PC-9 (cell line): Measurements from ENCODE around the gene CST11.

Experiments used
- EZH2 ChIP-seq: fragments of 200-600 bp; sonication (generic); IDR thresholded peaks from 2 replicates; pipeline ENCODE4 v1.8.0; 2017; ENCODE audit warnings: antibody characterized with exemption, low read depth
- TF ChIP-seq, protein P1 (sequence below): fragments of 200-600 bp; sonication (generic); conservative IDR thresholded peaks from 2 replicates; pipeline ENCODE4 v1.6.1; 2017; ENCODE audit warnings: mixed run types, antibody characterized with exemption, mild to moderate bottlenecking, moderate library complexity

DNA sequence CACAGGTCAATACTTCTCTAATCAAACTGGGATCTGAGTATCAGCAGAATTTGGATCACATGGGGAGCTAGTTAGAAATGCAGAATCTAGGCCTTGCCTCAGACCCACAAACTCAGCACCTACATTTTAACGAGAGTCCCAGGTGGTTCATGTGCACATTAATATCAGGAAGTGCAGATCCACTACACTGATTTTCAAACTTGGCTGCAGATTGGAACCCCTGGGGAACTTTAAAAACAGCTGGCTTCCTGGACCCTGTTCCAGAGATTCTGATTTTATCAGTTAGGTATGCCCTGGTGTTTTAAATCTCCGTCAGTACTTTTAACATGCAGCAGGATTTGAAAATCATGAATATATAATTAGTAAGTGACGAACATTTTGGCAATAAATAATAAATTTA, 36.3 kb upstream of the CST11 start:
- no peak for TF ChIP-seq EZH2
- TF ChIP-seq, protein P1, sequence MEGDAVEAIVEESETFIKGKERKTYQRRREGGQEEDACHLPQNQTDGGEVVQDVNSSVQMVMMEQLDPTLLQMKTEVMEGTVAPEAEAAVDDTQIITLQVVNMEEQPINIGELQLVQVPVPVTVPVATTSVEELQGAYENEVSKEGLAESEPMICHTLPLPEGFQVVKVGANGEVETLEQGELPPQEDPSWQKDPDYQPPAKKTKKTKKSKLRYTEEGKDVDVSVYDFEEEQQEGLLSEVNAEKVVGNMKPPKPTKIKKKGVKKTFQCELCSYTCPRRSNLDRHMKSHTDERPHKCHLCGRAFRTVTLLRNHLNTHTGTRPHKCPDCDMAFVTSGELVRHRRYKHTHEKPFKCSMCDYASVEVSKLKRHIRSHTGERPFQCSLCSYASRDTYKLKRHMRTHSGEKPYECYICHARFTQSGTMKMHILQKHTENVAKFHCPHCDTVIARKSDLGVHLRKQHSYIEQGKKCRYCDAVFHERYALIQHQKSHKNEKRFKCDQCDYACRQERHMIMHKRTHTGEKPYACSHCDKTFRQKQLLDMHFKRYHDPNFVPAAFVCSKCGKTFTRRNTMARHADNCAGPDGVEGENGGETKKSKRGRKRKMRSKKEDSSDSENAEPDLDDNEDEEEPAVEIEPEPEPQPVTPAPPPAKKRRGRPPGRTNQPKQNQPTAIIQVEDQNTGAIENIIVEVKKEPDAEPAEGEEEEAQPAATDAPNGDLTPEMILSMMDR: no peak
